Trophoblast cell (in vitro differentiated cells and primary cell): Measurements from ENCODE around the gene THSD4.

Source experiments
- DNase-seq, 2 donors: peaks; one replicate each; pipeline ENCODE4 v3.0.0-alpha.2; 2016
- H2AFZ ChIP-seq: 2 replicates; pipeline ENCODE4 v1.6.1; 2013; ENCODE audit warnings: low read length, moderate library complexity, mild to moderate bottlenecking; ENCODE audit not compliant: insufficient read depth, poor library complexity
- H2AK5ac ChIP-seq: 2 replicates; pipeline ENCODE4 v1.6.1; 2013; ENCODE audit warnings: mild to moderate bottlenecking, low read length
- H2BK120ac ChIP-seq: 2 replicates; pipeline ENCODE4 v1.6.1; 2013; ENCODE audit warnings: low read length, mild to moderate bottlenecking, moderate library complexity; ENCODE audit not compliant: insufficient read depth, poor library complexity
- H2BK12ac ChIP-seq: 2 replicates; pipeline ENCODE4 v1.6.1; 2013; ENCODE audit warnings: mild to moderate bottlenecking, low read length, moderate library complexity
- H2BK5ac ChIP-seq: 2 replicates; pipeline ENCODE4 v1.6.1; 2013; ENCODE audit warnings: low read length, low read depth, moderate library complexity, mild to moderate bottlenecking; ENCODE audit not compliant: poor library complexity
- H3K14ac ChIP-seq: 2 replicates; pipeline ENCODE4 v1.6.1; 2013; ENCODE audit warnings: mild to moderate bottlenecking, low read length
- H3K18ac ChIP-seq: 2 replicates; pipeline ENCODE4 v1.6.1; 2013; ENCODE audit warnings: mild to moderate bottlenecking, low read length
- H3K23ac ChIP-seq: 2 replicates; pipeline ENCODE4 v1.6.1; 2013; ENCODE audit warnings: low read length
- H3K27ac ChIP-seq: 2 replicates; pipeline ENCODE4 v1.5.1; 2013; ENCODE audit warnings: low read depth, mild to moderate bottlenecking, inconsistent platforms, low read length, moderate library complexity
- H3K27me3 ChIP-seq: 2 replicates; pipeline ENCODE4 v1.6.1; 2013; ENCODE audit warnings: inconsistent platforms, mild to moderate bottlenecking, low read length, moderate library complexity; ENCODE audit not compliant: insufficient read depth
- H3K36me3 ChIP-seq, 2 experiments: 1 replicate in 1 of 2; 2 replicates in 1 of 2; pipeline ENCODE4 v1.6.1; 2013; ENCODE audit warnings: low read length in 2 of 2, mild to moderate bottlenecking in 2 of 2, moderate library complexity in 1 of 2; ENCODE audit not compliant: insufficient read depth in 2 of 2, control insufficient read depth in 1 of 2
- H3K4ac ChIP-seq: 2 replicates; pipeline ENCODE4 v1.6.1; 2013; ENCODE audit warnings: low read depth, mild to moderate bottlenecking, low read length, moderate library complexity
- H3K4me1 ChIP-seq, 2 experiments: 1 replicate in 1 of 2; 2 replicates in 1 of 2; pipeline ENCODE4 v1.6.1; 2013; ENCODE audit warnings: low read length in 2 of 2, mild to moderate bottlenecking in 2 of 2, moderate library complexity in 1 of 2; ENCODE audit not compliant: insufficient read depth in 2 of 2, control insufficient read depth in 1 of 2
- H3K4me2 ChIP-seq: 2 replicates; pipeline ENCODE4 v1.6.1; 2013; ENCODE audit warnings: inconsistent platforms, mild to moderate bottlenecking, low read length, moderate library complexity
- H3K4me3 ChIP-seq: 2 replicates; pipeline ENCODE4 v1.5.1; 2013; ENCODE audit warnings: mild to moderate bottlenecking, low read depth, low read length, inconsistent platforms
- H3K79me1 ChIP-seq: one replicate; pipeline ENCODE4 v1.6.1; 2013; ENCODE audit warnings: low read length
- H3K79me2 ChIP-seq: 2 replicates; pipeline ENCODE4 v1.6.1; 2013; ENCODE audit warnings: low read length, mild to moderate bottlenecking; ENCODE audit not compliant: control insufficient read depth, insufficient read depth, poor library complexity
- H3K9ac ChIP-seq: 2 replicates; pipeline ENCODE4 v1.6.1; 2013; ENCODE audit warnings: mild to moderate bottlenecking, low read length
- H3K9me3 ChIP-seq: 2 replicates; pipeline ENCODE4 v1.6.1; 2013; ENCODE audit warnings: low read depth, mild to moderate bottlenecking, control low read depth, inconsistent platforms, low read length; ENCODE audit not compliant: insufficient read depth
- H4K12ac ChIP-seq: 2 replicates; pipeline ENCODE4 v1.6.1; 2013; ENCODE audit warnings: low read depth, mild to moderate bottlenecking, low read length, moderate library complexity
- H4K8ac ChIP-seq: 2 replicates; pipeline ENCODE4 v1.6.1; 2013; ENCODE audit warnings: low read depth, mild to moderate bottlenecking, low read length, moderate library complexity
- H4K91ac ChIP-seq: one replicate; pipeline ENCODE4 v1.6.1; 2013; ENCODE audit warnings: low read depth, mild to moderate bottlenecking, low read length, moderate library complexity
- WGBS: extraction: QIAGEN DNeasy Blood & Tissue Kit; methylation state at CpG from one replicate; pipeline ENCODE4 v1.1.7; 2013; ENCODE audit warnings: missing lambda C conversion rate; ENCODE audit not compliant: insufficient read length, insufficient coverage; ENCODE audit errors: extremely low coverage; 5-methylcytosine and 5-hydroxymethylcytosine counted together

Gene THSD4

GRCh38 chr15:71116366-71116765, 1.1 kb downstream of the THSD4 start:
- no peak overlapping the region for H3K18ac ChIP-seq
- H3K9ac ChIP-seq: no peak overlapping the region
- peak overlapping the region; percentile 79 for H3K4me2 ChIP-seq
- H4K12ac ChIP-seq: no peak overlapping the region
- H4K91ac ChIP-seq: no peak overlapping the region
- no peaks in the 10 kb centered on the region for H3K36me3 ChIP-seq
- no peaks in the 10 kb centered on the region for H3K79me1 ChIP-seq
- peaks cover 3% of the 10 kb centered on the region for H3K27me3 ChIP-seq
- H2BK120ac ChIP-seq: no peak overlapping the region
- H3K9me3 ChIP-seq: no peaks in the 10 kb centered on the region
- H3K4ac ChIP-seq: no peak overlapping the region
- no peak overlapping the region for H3K4me3 ChIP-seq
- WGBS: no CpG with 5 or more reads among the region's 13 CpGs
- H4K8ac ChIP-seq: no peak overlapping the region
- H2BK5ac ChIP-seq: no peak overlapping the region
- H3K27ac ChIP-seq: no peak overlapping the region
- no peak overlapping the region for H2AFZ ChIP-seq
- H2BK12ac ChIP-seq: no peak overlapping the region
- H2AK5ac ChIP-seq: no peak overlapping the region
- no peak for DNase-seq
- no peaks in the 10 kb centered on the region for H3K79me2 ChIP-seq
- no peak overlapping the region for H3K14ac ChIP-seq
- H3K4me1 ChIP-seq: peaks cover 9 to 17% of the 10 kb centered on the region in 2 experiments
- H3K23ac ChIP-seq: no peak overlapping the region

- Histone ChIP-seq H2AFZ (no peak overlapping the region), H3K27ac (no peak overlapping the region), H3K4me1 (peaks cover 9 to 15% of the 10 kb centered on the region in 2 experiments), H3K23ac (no peak overlapping the region), H2BK5ac (no peak overlapping the region), H3K14ac (no peak overlapping the region), H4K12ac (no peak overlapping the region), H3K4ac (no peak overlapping the region), H4K8ac (no peak overlapping the region), H3K9ac (no peak overlapping the region), H3K79me1 (no peaks in the 10 kb centered on the region), H3K4me3 (no peak overlapping the region), H3K4me2 (no peak overlapping the region), H2BK12ac (no peak overlapping the region), H3K18ac (no peak overlapping the region), H3K36me3 (no peaks in the 10 kb centered on the region), H3K9me3 (no peaks in the 10 kb centered on the region), H4K91ac (no peak overlapping the region), H3K79me2 (no peaks in the 10 kb centered on the region), H2BK120ac (no peak overlapping the region), H2AK5ac (no peak overlapping the region), H3K27me3 (peaks cover 3% of the 10 kb centered on the region)
- no CpG with 5 or more reads among the region's 3 CpGs for WGBS
- DNase-seq: no peak
Measured at GRCh38 chr15:71116942-71117341, 1.7 kb downstream of the THSD4 start.

GRCh38 chr15:71117714-71118305, 2.5 kb downstream of the THSD4 start:
- no peak overlapping the region for H2BK120ac ChIP-seq
- H3K79me1 ChIP-seq: no peaks in the 10 kb centered on the region
- H2AFZ ChIP-seq: no peak overlapping the region
- no peaks in the 10 kb centered on the region for H3K79me2 ChIP-seq
- no peak overlapping the region for H4K12ac ChIP-seq
- H2AK5ac ChIP-seq: no peak overlapping the region
- no peak overlapping the region for H3K18ac ChIP-seq
- no CpG with 5 or more reads among the region's 7 CpGs for WGBS
- no peaks in the 10 kb centered on the region for H3K9me3 ChIP-seq
- no peak overlapping the region for H3K27ac ChIP-seq
- H3K14ac ChIP-seq: no peak overlapping the region
- H4K8ac ChIP-seq: no peak overlapping the region
- no peak overlapping the region for H3K4ac ChIP-seq
- no peak overlapping the region for H3K23ac ChIP-seq
- H4K91ac ChIP-seq: no peak overlapping the region
- H3K4me1 ChIP-seq: peaks cover 9 to 14% of the 10 kb centered on the region in 2 experiments
- H3K4me3 ChIP-seq: no peak overlapping the region
- no peak overlapping the region for H3K4me2 ChIP-seq
- no peak overlapping the region for H2BK12ac ChIP-seq
- H3K9ac ChIP-seq: no peak overlapping the region
- H3K27me3 ChIP-seq: peaks cover 3% of the 10 kb centered on the region
- H3K36me3 ChIP-seq: no peaks in the 10 kb centered on the region
- DNase-seq: no peak
- H2BK5ac ChIP-seq: no peak overlapping the region

GRCh38 chr15:71118345-71118744, 3.1 kb downstream of the THSD4 start:
- H4K12ac ChIP-seq: no peak overlapping the region

More at GRCh38 chr15:71118345-71118744, 3.1 kb downstream of the THSD4 start:
- Histone ChIP-seq H3K4me1 (peaks cover 9 to 14% of the 10 kb centered on the region in 2 experiments), H2BK12ac (no peak overlapping the region), H4K8ac (no peak overlapping the region), H3K4me3 (no peak overlapping the region), H3K9me3 (no peaks in the 10 kb centered on the region), H3K18ac (no peak overlapping the region), H3K27ac (no peak overlapping the region), H3K36me3 (no peaks in the 10 kb centered on the region), H3K14ac (no peak overlapping the region), H3K79me2 (no peaks in the 10 kb centered on the region), H3K27me3 (peaks cover 3% of the 10 kb centered on the region), H3K23ac (no peak overlapping the region), H3K4ac (no peak overlapping the region), H2BK120ac (no peak overlapping the region), H4K91ac (no peak overlapping the region), H2AFZ (no peak overlapping the region), H2BK5ac (no peak overlapping the region), H3K79me1 (no peaks in the 10 kb centered on the region), H3K9ac (no peak overlapping the region), H3K4me2 (no peak overlapping the region), H2AK5ac (no peak overlapping the region)
- no CpG with 5 or more reads among the region's 5 CpGs for whole genome bisulfite sequencing
- DNase-seq: no peak
